ENCODE data around the gene PRICKLE1.
A peak's percentile ranks its signal among the peaks of the same experiment; 100 is the strongest.

PRICKLE1 gene

DNA sequence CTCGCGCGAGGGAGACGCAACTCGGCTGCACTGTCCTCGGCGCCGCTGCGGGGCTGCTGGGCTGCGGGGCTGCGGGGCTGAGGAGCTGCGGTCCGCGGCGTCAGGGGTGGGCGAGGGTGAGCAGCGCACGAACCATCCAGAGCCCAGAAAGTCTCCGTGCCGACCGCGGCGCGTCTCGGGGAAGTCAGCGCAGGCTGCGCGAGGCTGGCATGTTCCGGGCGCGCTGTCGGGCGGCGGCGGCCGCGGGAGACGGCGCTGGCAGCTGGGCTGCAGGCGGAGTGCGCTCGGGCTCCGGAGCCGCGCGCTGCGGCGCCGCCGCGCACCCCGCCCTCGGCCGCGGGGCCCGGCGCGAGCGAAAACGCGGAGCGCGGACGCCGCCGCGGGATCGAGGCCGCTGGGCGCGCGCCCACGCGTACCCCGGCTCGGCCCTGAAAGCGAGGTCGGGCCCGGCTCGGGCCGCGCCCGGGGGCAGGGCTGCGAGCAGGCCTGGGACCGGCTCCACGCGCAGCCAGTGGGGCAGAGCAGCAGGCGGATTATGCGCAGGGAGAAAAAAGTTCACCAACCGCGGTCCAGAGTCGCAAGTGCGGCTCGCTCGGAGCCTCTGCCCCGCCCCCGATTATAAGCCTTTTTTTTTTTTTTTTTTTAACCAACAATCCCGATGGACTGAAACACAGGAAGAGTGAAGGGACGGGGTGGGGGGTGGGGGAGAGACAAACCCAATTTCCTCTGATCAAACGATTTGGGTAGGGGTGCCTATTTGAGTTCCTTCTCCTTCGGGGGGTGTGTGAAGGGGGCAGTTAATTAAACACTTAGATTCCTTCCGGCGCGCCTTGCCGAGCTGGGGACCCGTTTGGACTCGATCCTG lies at the start of gene PRICKLE1:
Gene PRICKLE1, minus strand, starts transcription at position 282 of the 865 bp plus-strand sequence. CDS start 117,230 bp downstream, outside the sequence.
- ATAC-seq (ENCODE audit: low read depth) (peak; percentile 77), DNase-seq (ENCODE audit: low spot score) (no peak)
- H3K36me3 ChIP-seq (ENCODE audit: low read depth), result no peaks in the 10 kb centered on the region
- H3K4me1 ChIP-seq (ENCODE audit: insufficient read depth, poor library complexity, severe bottlenecking), result peaks cover 6% of the 10 kb centered on the region
- H3K9me3 ChIP-seq (ENCODE audit: severe bottlenecking), result no peaks in the 10 kb centered on the region
- peak within 1 kb of the TSS; percentile 63 for H3K4me3 ChIP-seq (ENCODE audit: severe bottlenecking)
- H3K27ac ChIP-seq (ENCODE audit: poor library complexity, severe bottlenecking), result no peak within 1 kb of the TSS
- H3K27me3 ChIP-seq (ENCODE audit: insufficient read depth, poor library complexity, severe bottlenecking), result no peaks in the 10 kb centered on the region
- TF ChIP-seq, protein P1, sequence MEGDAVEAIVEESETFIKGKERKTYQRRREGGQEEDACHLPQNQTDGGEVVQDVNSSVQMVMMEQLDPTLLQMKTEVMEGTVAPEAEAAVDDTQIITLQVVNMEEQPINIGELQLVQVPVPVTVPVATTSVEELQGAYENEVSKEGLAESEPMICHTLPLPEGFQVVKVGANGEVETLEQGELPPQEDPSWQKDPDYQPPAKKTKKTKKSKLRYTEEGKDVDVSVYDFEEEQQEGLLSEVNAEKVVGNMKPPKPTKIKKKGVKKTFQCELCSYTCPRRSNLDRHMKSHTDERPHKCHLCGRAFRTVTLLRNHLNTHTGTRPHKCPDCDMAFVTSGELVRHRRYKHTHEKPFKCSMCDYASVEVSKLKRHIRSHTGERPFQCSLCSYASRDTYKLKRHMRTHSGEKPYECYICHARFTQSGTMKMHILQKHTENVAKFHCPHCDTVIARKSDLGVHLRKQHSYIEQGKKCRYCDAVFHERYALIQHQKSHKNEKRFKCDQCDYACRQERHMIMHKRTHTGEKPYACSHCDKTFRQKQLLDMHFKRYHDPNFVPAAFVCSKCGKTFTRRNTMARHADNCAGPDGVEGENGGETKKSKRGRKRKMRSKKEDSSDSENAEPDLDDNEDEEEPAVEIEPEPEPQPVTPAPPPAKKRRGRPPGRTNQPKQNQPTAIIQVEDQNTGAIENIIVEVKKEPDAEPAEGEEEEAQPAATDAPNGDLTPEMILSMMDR (IDR thresholded peaks at IDR 0.05; ENCODE audit: poor library complexity, severe bottlenecking), result no peak

DNA sequence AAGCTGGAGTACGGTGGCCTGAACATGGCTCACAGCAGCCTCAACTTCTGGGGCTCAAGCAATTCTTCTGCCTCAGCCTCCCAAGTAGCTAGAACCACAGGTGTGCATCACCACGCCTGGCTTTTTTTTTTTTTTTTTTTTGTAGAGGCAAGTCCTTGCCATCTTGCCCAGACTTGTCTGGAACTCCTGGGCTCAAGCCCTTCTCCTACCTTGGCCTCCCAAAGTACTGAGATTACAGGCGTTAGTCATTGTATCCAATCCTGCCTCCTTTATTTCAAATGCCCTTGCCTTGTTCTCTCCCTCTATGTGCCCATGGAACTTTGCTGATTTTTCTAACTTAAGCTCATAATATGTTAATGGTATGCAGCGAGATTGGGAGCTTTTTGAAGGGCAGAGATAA lies 49.2 kb upstream of the PRICKLE1 start:
- no peak for DNase-seq (ENCODE audit: low spot score)
- no peak for ATAC-seq (ENCODE audit: low read depth)
- TF ChIP-seq, protein P1 (IDR thresholded peaks at IDR 0.05; ENCODE audit: poor library complexity, severe bottlenecking), result no peak
- Histone ChIP-seq H3K27ac (ENCODE audit: poor library complexity, severe bottlenecking) (no peak overlapping the region), H3K9me3 (ENCODE audit: severe bottlenecking) (no peaks in the 10 kb centered on the region), H3K4me3 (ENCODE audit: severe bottlenecking) (no peak overlapping the region), H3K27me3 (ENCODE audit: insufficient read depth, poor library complexity, severe bottlenecking) (no peaks in the 10 kb centered on the region), H3K36me3 (ENCODE audit: low read depth) (no peaks in the 10 kb centered on the region), H3K4me1 (ENCODE audit: insufficient read depth, poor library complexity, severe bottlenecking) (no peaks in the 10 kb centered on the region)

DNA sequence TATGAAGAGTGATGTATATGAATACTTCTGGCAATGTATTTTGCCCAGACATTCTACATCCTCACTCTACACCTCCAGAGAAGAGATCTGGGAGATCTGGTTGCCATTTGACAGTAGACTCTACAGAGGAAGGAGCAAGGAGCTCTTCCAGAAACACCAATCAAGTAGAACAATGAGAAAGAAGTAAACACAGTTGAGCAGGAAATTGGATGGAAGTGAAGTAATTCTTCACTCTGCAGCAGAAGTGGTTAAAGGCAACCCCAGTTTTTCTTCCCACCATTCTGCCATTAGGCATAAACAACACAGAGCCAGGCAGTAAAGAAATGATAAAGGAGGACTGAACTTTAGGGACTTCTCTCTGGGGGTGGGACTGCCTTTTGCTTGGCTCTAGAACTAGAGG lies 48.5 kb upstream of the PRICKLE1 start:
- Histone ChIP-seq H3K36me3 (ENCODE audit: low read depth) (no peaks in the 10 kb centered on the region), H3K4me3 (ENCODE audit: severe bottlenecking) (no peak overlapping the region), H3K27ac (ENCODE audit: poor library complexity, severe bottlenecking) (no peak overlapping the region), H3K27me3 (ENCODE audit: insufficient read depth, poor library complexity, severe bottlenecking) (no peaks in the 10 kb centered on the region), H3K4me1 (ENCODE audit: insufficient read depth, poor library complexity, severe bottlenecking) (no peaks in the 10 kb centered on the region), H3K9me3 (ENCODE audit: severe bottlenecking) (no peaks in the 10 kb centered on the region)
- no peak for DNase-seq (ENCODE audit: low spot score)
- ATAC-seq (ENCODE audit: low read depth), result no peak
- TF ChIP-seq, protein P1 (IDR thresholded peaks at IDR 0.05; ENCODE audit: poor library complexity, severe bottlenecking), result no peak

DNA sequence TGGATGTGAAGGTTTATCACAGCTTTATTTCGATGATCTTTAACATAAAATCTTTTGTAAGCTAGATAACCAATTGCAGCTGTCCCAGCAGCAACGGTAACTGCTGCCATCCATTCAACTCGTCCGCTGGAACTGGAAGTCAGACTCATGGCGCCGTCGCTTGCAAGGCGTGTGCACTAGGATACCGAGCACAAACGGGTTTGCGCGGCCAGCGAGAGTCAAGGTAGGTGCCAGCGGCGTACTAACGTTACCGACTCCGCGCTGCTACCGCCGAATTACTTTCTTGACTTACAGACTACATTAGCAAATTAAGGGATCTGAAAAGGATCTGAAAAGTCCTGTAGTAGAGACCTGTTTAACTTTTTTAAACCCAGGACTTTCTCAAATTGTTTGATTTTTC lies 47.4 kb upstream of the PRICKLE1 start:
- Histone ChIP-seq H3K27me3 (ENCODE audit: insufficient read depth, poor library complexity, severe bottlenecking) (no peaks in the 10 kb centered on the region), H3K27ac (ENCODE audit: poor library complexity, severe bottlenecking) (no peak overlapping the region), H3K4me1 (ENCODE audit: insufficient read depth, poor library complexity, severe bottlenecking) (no peaks in the 10 kb centered on the region), H3K36me3 (ENCODE audit: low read depth) (no peaks in the 10 kb centered on the region), H3K9me3 (ENCODE audit: severe bottlenecking) (no peaks in the 10 kb centered on the region), H3K4me3 (ENCODE audit: severe bottlenecking) (no peak overlapping the region)
- TF ChIP-seq, protein P1 (IDR thresholded peaks at IDR 0.05; ENCODE audit: poor library complexity, severe bottlenecking), result no peak
- no peak for DNase-seq (ENCODE audit: low spot score)
- no peak for ATAC-seq (ENCODE audit: low read depth)

DNA sequence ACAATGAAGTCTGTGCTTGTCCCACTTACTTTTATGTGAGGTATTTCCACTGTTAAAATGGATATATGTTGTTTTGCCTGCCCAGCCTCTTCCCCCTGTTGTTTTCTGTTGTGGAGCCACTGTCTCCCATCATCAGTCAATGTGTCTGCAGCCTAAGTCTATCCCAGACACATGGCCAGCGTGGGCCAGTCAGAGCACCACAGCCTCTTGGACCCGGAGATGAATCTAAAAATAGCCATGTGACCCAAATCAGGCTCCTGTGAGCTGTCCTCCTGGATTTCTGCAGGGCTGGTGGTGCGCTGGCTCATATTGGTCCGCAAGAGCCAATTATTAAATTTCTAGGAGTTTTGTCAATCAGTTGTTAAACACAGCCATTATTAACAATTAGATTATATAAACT lies 44.0 kb upstream of the PRICKLE1 start:
- Histone ChIP-seq H3K4me3 (ENCODE audit: severe bottlenecking) (no peak overlapping the region), H3K27ac (ENCODE audit: poor library complexity, severe bottlenecking) (no peak overlapping the region), H3K9me3 (ENCODE audit: severe bottlenecking) (no peaks in the 10 kb centered on the region), H3K36me3 (ENCODE audit: low read depth) (no peaks in the 10 kb centered on the region), H3K4me1 (ENCODE audit: insufficient read depth, poor library complexity, severe bottlenecking) (peaks cover 3% of the 10 kb centered on the region), H3K27me3 (ENCODE audit: insufficient read depth, poor library complexity, severe bottlenecking) (no peaks in the 10 kb centered on the region)
- TF ChIP-seq, protein P1 (IDR thresholded peaks at IDR 0.05; ENCODE audit: poor library complexity, severe bottlenecking), result no peak
- ATAC-seq (ENCODE audit: low read depth), result no peak
- DNase-seq (ENCODE audit: low spot score), result no peak
